HG03025 (cell line): ENCODE results near the gene SYNGR4.

Experiments
- ATAC-seq: cut with Tn5 transposase; IDR thresholded peaks from one replicate; pipeline ENCODE4 v1.9.1; 2021; ENCODE audit warnings: mild to moderate bottlenecking, moderate library complexity; ENCODE audit not compliant: unreplicated experiment, low FRiP score

The SYNGR4 gene

DNA sequence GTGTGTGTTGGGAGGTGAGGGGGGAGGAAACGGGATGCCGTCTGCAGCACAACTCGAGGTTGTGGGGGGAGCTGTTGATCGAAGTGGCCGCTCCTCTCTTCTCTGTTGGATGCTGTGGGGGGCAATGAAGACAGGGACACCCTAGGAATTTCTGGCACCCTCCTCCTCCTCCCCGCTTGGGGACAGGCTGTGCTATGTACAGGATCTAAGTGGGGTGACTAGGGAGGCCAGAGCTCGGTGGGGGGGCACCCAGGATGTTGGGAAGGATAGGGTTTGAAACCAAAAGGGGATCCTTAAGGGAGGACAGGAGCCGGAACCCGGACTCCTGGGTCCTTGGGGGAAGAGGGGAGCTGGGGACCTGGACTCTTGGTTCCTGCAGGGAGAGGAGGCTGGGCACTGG lies 31.3 kb downstream of the SYNGR4 start:
- no peak for ATAC-seq

- ATAC-seq = no peak
Observed at GRCh38 chr19:48396016-48396823, 32.1 kb downstream of the SYNGR4 start.

GRCh38 chr19:48396824-48397176 lies 32.6 kb downstream of the SYNGR4 start:
- ATAC-seq = no peak

DNA sequence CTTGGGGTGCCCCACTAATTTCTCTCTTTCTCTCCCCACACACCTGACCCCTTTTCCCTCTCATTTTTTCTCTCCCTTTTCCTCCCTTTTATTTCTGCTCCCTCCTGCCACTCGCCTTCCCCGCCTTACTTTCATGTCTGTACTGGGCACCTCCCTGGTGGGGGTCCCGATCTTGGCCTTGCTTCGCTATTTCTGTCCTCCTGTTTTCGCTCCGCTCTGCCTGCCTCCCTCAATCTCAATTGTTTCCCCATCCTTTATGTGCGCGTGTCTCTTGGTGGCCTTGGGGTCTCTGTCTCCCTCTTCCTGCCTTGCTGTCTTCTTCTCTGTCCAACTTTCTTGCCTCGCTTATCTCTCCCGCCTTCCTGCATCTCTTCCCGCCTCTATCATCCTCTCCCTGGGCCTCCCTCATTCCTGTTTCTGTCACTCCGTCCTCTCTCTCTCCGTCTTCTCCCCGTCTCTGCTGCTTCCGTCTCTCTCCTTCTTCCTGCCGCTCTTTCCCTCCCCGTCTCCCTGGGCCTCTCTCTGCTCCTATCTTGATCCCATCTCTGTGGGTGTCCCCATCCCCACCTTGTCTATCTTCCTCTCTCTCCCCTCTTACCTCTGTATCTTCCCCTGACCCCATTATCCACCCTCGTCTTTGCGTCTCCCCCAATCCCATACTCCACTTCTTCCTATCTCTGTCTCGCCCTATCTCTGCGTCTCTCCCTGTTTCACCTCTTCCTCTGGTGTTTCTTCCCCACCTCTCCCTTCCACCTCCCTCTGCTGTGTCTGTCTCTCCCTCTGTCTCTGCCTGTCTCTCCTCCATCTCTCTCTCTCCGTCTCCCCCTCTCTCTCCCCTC lies 33.3 kb downstream of the SYNGR4 start:
- ATAC-seq = no peak

GRCh38 chr19:48398102-48398374 lies 33.9 kb downstream of the SYNGR4 start:
- ATAC-seq = no peak

DNA sequence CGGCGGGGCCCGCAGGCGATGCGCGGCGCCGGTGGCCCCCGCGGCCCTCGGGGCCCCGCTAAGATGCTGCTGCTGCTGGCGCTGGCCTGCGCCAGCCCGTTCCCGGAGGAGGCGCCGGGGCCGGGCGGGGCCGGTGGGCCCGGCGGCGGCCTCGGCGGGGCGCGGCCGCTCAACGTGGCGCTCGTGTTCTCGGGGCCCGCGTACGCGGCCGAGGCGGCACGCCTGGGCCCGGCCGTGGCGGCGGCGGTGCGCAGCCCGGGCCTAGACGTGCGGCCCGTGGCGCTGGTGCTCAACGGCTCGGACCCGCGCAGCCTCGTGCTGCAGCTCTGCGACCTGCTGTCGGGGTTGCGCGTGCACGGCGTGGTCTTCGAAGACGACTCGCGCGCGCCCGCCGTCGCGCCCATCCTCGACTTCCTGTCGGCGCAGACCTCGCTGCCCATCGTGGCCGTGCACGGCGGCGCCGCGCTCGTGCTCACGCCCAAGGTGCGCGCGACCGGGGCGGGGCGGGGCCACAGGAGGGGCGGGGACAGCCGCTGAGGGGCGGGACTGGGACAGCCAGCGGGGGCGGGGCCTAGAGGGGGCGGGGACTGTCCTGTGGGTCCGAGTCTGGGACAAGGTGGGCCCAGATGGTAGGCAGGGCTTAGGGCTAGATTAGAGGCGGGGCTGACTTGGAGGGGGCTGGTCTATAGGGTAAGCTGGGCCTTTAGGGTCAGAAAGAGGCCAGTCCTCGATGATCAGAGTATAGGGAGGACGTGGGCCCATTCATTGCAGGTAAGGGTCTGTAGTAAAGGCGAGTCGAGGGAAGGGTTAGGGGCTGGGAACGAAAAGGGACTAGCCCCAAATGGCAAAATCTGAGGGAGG lies 34.4 kb downstream of the SYNGR4 start:
- no peak for ATAC-seq

DNA sequence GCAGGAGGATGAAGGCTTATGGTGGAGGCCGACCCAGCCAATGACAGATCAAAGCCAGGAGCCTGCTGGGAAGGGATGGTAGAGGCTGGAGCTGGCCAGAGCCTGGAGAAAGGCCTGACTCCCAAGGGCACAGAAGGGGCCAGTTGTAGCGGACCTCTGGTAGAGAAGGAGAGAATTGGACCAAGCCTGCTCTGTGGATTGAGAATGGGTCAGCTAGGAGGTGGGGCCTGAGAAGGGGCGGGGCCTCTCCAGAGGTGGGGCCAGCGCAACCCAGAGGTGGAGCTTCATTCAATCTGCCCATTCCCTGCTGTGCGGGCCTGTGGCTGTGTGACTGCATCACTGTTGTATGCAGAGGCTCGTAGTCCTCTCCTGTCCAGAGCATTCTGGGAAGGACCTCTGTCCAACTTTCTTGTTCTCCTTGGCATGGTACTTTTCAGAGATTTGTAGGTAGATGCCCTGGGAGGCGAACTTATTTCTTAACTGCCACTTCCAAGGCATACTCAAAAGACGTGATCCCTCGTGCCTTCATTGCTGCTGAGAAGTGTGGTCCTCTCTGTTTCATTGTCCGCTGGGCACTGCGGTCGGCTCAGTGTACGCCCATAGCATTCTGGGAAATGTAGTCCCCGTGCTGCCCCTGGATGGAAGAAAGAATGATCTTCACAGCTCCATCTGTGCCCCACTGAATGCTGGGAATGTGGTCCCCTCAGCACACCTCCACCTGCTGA lies 36.0 kb downstream of the SYNGR4 start:
- no peak for ATAC-seq

DNA sequence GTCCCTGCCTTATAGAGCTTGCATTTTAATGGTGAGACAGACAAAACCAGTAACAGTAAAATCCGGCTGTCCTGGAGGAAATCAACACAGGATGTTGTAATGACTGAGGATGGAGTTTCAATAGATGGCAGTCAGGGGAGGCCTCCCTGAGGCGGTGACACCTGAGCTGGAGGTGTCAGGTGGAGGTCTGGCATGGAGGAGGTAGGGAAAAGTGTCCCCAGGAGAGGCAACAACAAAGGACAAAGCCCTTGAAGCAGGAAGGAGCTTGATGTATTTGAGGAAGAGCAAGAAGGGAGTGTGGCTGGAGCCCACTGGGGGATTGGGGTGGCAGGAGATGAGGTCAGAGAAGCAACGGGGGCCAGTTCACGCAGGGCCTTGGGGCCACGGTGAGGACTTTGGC lies 37.1 kb downstream of the SYNGR4 start:
- no peak for ATAC-seq

DNA sequence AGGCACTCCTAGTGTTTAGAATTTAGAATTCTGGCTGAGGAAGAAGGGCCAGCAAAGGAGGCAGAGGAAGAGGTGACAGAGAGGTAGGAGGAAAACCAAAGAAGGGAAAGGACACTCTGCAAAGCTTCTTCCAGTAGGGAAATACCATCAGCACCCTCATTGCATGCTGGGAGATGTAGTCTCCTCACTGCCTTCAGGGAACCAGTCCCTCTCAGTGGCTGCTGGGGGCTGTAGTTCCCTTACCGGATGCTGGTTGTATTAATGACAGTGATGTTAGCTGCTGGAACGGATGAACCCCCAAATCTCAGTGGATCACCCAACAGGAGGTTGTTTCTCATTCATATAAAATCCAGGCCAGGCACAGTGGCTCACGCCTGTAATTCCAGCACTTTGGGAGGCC lies 39.4 kb downstream of the SYNGR4 start:
- ATAC-seq = no peak

GRCh38 chr19:48405010-48405659 lies 41.0 kb downstream of the SYNGR4 start:
- ATAC-seq = no peak

DNA sequence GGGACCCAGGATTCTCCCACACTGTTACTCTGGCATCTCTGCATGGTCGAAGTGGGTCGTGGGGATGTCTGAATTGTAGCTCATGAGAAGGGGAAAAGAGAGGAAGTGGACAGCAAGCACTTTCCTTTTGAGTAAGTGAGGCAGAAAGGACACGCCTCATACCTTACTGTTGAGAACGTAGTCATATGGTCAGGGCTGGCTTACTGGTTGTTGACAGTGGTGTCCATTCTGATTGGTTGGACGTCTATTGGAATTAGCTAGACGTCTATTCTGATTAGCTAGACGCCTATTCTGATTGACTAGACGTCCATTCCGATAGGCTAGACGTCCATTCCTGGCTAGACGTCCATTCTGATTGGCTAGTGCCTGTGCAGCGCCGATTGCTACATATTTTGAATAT lies 41.7 kb downstream of the SYNGR4 start:
- no peak for ATAC-seq

GRCh38 chr19:48413879-48414587 lies 49.9 kb downstream of the SYNGR4 start:
- no peak for ATAC-seq

- no peak for ATAC-seq
Observed at GRCh38 chr19:48415395-48415794, 51.2 kb downstream of the SYNGR4 start.

- ATAC-seq = no peak
Observed at GRCh38 chr19:48415806-48416221, 51.6 kb downstream of the SYNGR4 start.

GRCh38 chr19:48417421-48417820 lies 53.3 kb downstream of the SYNGR4 start:
- ATAC-seq = no peak

GRCh38 chr19:48418317-48419064 lies 54.3 kb downstream of the SYNGR4 start:
- no peak for ATAC-seq

- ATAC-seq = peak; percentile 59
Observed at GRCh38 chr19:48419158-48419920, 55.2 kb downstream of the SYNGR4 start.

- ATAC-seq = no peak
Observed at GRCh38 chr19:48421548-48421947, 57.4 kb downstream of the SYNGR4 start.
